Hepatocyte (in vitro differentiated cells): ENCODE measurements around the gene GALNT18. TPM values are rescaled to one million over a fixed set of nuclear protein-coding genes. Genes with fewer than 3 reads are reported as not detected.

ENCODE experiments used
- DNase-seq: peaks from one replicate; pipeline ENCODE4 v3.0.0-alpha.2; 2016; ENCODE audit warnings: low spot score
- H2AFZ ChIP-seq: fragments of 200-600 bp; sonication (generic); 2 replicates; pipeline ENCODE4 v1.6.0; 2016; ENCODE audit warnings: antibody characterized with exemption, mild to moderate bottlenecking
- H3K27ac ChIP-seq: fragments of 200-600 bp; sonication (generic); 2 replicates; pipeline ENCODE4 v1.5.1; 2016; ENCODE audit warnings: mild to moderate bottlenecking
- H3K27me3 ChIP-seq: fragments of 200-600 bp; sonication (generic); 2 replicates; pipeline ENCODE4 v1.6.1; 2016
- H3K36me3 ChIP-seq: fragments of 200-600 bp; sonication (generic); replicated peaks from 2 replicates; pipeline ENCODE4 v1.5.1; 2016; ENCODE audit warnings: low read depth; ENCODE audit not compliant: insufficient read depth
- H3K4me1 ChIP-seq: fragments of 200-600 bp; sonication (generic); 2 replicates; pipeline ENCODE4 v1.5.1; 2016; ENCODE audit warnings: mild to moderate bottlenecking, moderate library complexity; ENCODE audit not compliant: insufficient read depth
- H3K4me2 ChIP-seq: fragments of 200-600 bp; sonication (generic); 2 replicates; pipeline ENCODE4 v1.6.0; 2016
- H3K4me3 ChIP-seq: fragments of 200-600 bp; sonication (generic); 2 replicates; pipeline ENCODE4 v1.5.1; 2016; ENCODE audit warnings: mild to moderate bottlenecking
- H3K79me2 ChIP-seq: fragments of 200-600 bp; sonication (generic); 2 replicates; pipeline ENCODE4 v1.6.0; 2017; ENCODE audit warnings: mild to moderate bottlenecking
- H3K9me2 ChIP-seq: fragments of 200-600 bp; sonication (generic); replicated peaks from 2 replicates; pipeline ENCODE4 v1.6.0; 2017; ENCODE audit warnings: mild to moderate bottlenecking; ENCODE audit not compliant: insufficient read depth
- H3K9me3 ChIP-seq: fragments of 200-600 bp; sonication (generic); 2 replicates; pipeline ENCODE4 v1.5.1; 2016; ENCODE audit warnings: low read depth, mild to moderate bottlenecking
- H4K20me1 ChIP-seq: fragments of 200-600 bp; sonication (generic); 2 replicates; pipeline ENCODE4 v1.6.0; 2016; ENCODE audit warnings: mild to moderate bottlenecking; ENCODE audit not compliant: insufficient read depth, poor library complexity, severe bottlenecking
- CTCF ChIP-seq: fragments of 200-600 bp; sonication (generic); IDR thresholded peaks from 2 replicates; pipeline ENCODE4 v1.5.1; 2016; ENCODE audit warnings: antibody characterized with exemption, mild to moderate bottlenecking; ENCODE audit not compliant: poor library complexity
- EZH2 ChIP-seq: fragments of 200-600 bp; sonication (generic); IDR thresholded peaks from 2 replicates; pipeline ENCODE4 v1.6.1; 2016; ENCODE audit warnings: antibody characterized with exemption, mild to moderate bottlenecking, borderline replicate concordance
- EZH2phosphoT487 ChIP-seq: fragments of 200-600 bp; sonication (generic); IDR thresholded peaks from one replicate; pipeline ENCODE4 v1.6.1; 2018; ENCODE audit warnings: antibody characterized with exemption, mild to moderate bottlenecking, low read depth, moderate library complexity; ENCODE audit not compliant: unreplicated experiment, severe bottlenecking
- WGBS: methylation state at CpG from one replicate; pipeline ENCODE4 v1.1.6; 2016; ENCODE audit warnings: low lambda C conversion rate; ENCODE audit errors: missing lambda C conversion rate; 5-methylcytosine and 5-hydroxymethylcytosine counted together
- microRNA-seq: library from miRNA; unstranded; fragments of <30 nt; microRNA quantifications from one replicate; pipeline ENCODE4, GENCODE V29; 2017
- polyA plus RNA-seq: library from polyadenylated mRNA; unstranded; fragments of >200 nt; fragmentation: Nextera tagmentation; extraction: Ambion mirVana; gene quantifications from 2 replicates; pipeline ENCODE4 v1.2.1, GENCODE V29; 2016
- small RNA-seq: library from RNA; depleted of rRNA; stranded (forward); fragments of <200 nt; gene quantifications from one replicate; pipeline ENCODE3, GENCODE V24; 2014
- total RNA-seq: library from RNA; depleted of rRNA; stranded (reverse); fragments of >200 nt; gene quantifications from 2 replicates; pipeline ENCODE4 v1.2.3, GENCODE V29; 2014

Gene GALNT18
- total and polyA plus RNA-seq, 2 experiments from 2014 or later: 11.6 to 22.4 TPM

- Histone ChIP-seq H3K4me2 (no peak overlapping the region), H3K79me2 (no peaks in the 10 kb centered on the region), H3K36me3 (no peaks in the 10 kb centered on the region), H4K20me1 (no peaks in the 10 kb centered on the region), H3K9me2 (no peaks in the 10 kb centered on the region), H3K27me3 (no peaks in the 10 kb centered on the region), H3K27ac (no peak overlapping the region), H3K4me1 (no peaks in the 10 kb centered on the region), H3K4me3 (no peak overlapping the region), H2AFZ (no peak overlapping the region), H3K9me3 (no peaks in the 10 kb centered on the region)
- WGBS: 89% methylated on average over 8 of the region's 8 CpGs
- TF ChIP-seq EZH2phosphoT487 (no peak), CTCF (no peak), EZH2 (no peak)
- DNase-seq: no peak
These were observed 394.3 kb downstream of the GALNT18 start for GRCh38 chr11:11227296-11228085.

Small RNA genes within 50 kb of the gene (microRNA-seq; reads per million reads assigned to microRNA genes)
- gene MIR4299: not detected

Small RNA genes within 50 kb of the gene (small RNA-seq; reads per million reads assigned to genes)
- not detected for gene MIR4299

Other genes with a start within 250 kb of the GALNT18 start
- 76.9 and 81.6 TPM in 2 replicates for gene USP47, start 220.0 kb upstream of the GALNT18 start, total RNA-seq
- gene USP47, start 220.0 kb upstream of the GALNT18 start, polyA plus RNA-seq: 34.0 and 37.8 TPM in 2 replicates